ENCODE results near the gene PCDHA11.

Gene PCDHA11

GRCh38 chr5:140916325-140916724 lies 47.6 kb downstream of the PCDHA11 start:
- DNase-seq (ENCODE audit: low read depth in 2 of 2): no peak

Measured in stimulated activated CD4-positive, alpha-beta T cell treated with anti-CD3 and anti-CD28 coated beads, Interleukin-1b, Interleukin-23, amount 100 ng/mL, for 4 hours (primary cell).